Cerebellar cortex (tissue), 1 donor: ENCODE data around the gene MACROD2.

Experiments used
- DNase-seq: peaks from one replicate; pipeline ENCODE4 v3.0.0-alpha.2; 2015; ENCODE audit warnings: low spot score

MACROD2 gene

GRCh38 chr20:15582146-15582760 is 1586.9 kb downstream of the MACROD2 start:
- DNase-seq: no peak

GRCh38 chr20:15584507-15584906 is 1589.2 kb downstream of the MACROD2 start:
- DNase-seq: no peak

DNA sequence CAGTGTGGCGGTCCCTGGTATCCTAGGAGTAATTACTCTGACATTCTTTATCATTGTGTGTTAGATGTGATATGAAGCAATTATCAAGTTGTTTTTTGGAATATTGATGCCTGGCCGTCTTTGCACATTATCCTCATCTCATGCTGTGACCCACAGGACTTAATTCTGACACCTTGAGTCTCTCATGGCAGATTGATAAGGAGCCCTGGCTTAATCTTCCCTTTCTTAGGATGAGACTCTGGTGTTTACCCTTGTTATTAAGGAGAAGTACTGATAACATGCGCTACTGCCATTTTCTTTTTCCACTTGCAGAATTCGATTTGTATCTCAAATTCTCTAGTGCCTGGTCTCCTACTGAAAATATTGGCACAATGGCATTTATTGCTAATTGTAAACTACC is 1597.8 kb downstream of the MACROD2 start:
- no peak for DNase-seq

- no peak for DNase-seq
Measured at GRCh38 chr20:15594158-15594695, 1598.9 kb downstream of the MACROD2 start.

- no peak for DNase-seq
Measured at GRCh38 chr20:15596220-15596890, 1601.0 kb downstream of the MACROD2 start.

DNA sequence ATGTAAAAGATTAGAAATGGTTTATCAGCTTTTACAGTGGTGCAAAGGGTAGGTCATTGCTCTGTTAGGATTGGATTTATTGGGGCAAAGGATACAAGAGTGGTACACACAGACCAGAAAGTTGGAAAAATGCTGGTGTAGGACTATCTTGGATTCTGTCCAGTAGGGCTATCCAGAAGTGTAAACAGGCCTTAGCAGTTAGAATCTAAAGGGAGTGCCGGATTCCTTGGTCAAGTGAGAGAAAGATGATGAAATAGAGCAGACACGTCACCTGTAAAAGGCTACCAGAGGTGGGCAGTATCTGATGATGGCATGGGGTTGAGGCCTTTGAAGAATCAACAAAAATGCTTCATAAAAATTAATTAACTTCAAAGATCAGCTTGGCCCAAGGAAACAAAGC is 1602.0 kb downstream of the MACROD2 start:
- DNase-seq: no peak

DNA sequence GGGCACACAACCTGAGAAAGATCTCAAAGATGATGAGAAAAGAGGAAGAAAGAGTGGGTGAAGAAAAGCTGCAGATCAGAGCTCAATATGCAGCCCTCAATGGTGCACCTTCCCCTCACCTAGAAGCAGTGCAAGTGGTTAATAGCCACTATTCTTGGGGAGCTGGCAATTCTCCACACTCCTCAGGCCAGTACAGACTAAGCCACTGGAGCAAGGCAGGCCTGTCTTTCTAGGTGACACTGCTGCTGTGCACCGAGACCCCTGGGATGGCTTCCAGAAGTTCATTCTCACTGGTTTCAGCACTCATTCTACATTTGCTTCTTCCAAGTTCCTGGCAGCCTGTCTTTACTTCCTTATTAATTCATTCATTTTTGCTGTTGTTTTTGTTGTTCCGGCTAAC is 1604.6 kb downstream of the MACROD2 start:
- no peak for DNase-seq

DNA sequence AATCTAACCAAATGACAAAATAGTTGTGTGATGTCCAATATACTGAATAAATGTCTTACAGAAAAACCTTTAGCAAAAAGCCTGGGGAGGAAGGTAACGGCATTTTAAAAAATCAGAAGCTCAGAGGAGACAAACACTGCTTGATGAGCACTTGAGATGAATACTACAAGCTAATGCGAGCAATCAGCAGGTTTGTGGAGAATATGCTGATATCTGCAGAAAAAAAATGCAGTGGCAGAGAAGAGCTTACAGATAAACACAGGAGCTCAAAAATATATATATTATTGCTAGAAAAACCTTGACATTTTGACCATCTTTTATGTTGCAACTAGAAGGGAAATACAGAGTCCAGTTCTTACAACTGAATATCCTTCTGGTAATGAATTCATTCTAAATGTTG is 1605.2 kb downstream of the MACROD2 start:
- no peak for DNase-seq

- no peak for DNase-seq
Measured at GRCh38 chr20:15603506-15603905, 1608.2 kb downstream of the MACROD2 start.

DNA sequence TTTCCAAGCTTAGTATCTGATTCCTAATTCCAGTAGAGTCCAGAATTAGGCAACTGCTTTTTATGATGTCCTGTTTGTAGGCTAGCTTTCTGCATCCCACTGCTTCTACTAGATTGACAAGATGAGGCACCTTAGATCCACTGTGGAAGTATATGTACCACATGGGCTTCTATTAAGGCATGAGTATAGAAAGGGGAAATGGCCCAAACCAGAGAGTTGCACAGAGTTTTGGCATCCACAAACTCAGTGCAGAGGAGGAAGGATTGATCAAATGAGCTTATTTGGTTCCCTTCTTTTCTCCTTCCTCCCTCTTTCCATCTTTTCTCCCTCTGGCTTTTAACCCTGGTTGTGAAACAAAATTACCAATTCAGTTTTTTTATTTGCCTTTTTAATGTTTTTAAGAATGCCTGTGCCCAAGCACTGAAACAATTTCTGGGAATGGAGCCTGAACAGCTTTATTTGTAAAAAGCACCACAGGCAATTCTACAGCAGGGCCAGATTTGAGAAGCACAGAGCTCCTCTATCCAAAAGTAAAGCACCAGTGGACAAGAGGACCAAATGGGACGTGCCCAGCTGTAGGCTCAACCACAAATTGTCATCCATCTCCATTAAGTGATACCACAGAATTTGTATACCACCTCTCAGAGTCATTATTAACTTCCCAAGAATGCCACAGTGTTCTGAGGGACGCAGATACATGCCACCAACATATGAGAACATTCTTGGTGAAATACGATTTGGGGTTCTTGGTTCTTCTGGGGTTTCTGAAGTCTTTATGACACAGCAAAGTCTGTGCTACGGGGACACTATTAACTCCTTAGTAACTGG is 1608.9 kb downstream of the MACROD2 start:
- DNase-seq: peak; percentile 18

DNA sequence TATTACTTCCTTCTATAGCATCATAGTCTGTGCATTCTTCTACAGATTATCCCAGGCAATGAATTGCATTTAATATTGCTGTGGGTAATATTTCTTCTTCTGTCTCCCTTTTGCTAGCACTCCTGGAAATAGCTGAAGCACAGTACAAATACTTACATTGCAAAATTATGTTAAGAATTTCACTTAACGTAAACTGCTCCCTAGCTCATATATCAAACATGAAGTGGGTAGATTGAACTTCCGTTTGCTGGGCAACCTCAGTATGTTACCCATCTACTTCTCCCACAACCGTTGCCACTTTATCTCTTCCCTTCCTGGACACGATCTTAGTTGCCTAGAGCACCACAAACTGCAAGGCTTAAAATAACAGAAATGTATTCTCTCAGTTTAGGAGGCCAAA is 1614.6 kb downstream of the MACROD2 start:
- DNase-seq: no peak

DNA sequence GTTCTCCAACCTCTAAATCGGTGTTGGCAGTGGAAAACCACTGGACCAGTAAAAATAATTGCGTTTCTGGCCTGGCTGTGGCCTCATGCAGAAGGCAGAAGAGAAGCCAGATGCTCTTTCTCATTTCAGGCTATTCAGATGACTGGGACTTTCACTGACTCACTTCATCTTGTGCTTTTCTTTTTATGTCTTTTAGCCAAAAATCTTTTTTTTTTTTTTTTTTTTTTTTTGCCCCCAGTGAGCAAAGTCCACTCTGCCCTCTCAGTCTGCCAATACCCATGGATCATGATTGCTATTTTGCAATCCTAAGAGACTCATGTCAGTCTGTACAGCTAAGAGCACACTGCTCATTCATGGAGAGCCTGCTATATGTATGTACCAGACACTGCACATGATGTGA is 1615.5 kb downstream of the MACROD2 start:
- DNase-seq: no peak

GRCh38 chr20:15611541-15611940 is 1616.2 kb downstream of the MACROD2 start:
- DNase-seq: no peak

DNA sequence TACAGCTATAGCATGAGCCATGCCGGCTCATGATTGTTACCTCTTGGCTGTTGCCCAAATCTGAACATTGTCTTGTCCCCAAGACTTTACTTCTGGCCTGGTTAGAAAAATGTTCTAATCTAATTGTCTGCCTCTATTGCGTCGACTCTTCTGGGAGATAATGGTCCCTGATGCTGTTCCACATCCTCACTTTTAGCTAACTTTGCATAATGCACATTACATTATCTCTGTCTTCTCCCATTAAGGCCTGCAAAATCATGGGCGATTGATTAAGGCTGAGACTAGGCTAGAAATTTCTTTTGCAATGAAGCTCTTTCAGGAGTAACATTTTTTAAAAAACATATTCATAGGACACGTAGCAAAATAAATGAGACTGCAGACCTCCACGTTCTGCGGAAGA is 1616.9 kb downstream of the MACROD2 start:
- DNase-seq: no peak

- DNase-seq: no peak
Measured at GRCh38 chr20:15612769-15613168, 1617.5 kb downstream of the MACROD2 start.

DNA sequence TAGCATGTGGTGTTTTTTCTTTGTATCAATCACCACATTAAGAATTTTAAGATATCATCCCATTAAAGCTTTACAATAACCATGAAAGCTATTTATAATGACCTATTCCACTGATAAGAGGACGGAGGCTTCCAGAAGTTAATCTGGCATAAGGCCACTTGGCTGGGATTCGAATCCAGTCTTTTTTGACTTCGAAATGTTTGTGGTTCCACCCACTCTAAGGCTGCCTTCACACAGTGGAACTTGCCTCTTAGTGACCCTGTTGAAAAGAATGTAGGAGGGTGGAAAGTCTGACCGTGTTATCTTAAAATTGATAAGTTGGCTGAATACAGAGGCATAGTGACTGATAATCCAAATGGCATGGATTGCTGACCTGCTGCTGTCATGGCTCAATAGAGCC is 1618.2 kb downstream of the MACROD2 start:
- DNase-seq: no peak

DNA sequence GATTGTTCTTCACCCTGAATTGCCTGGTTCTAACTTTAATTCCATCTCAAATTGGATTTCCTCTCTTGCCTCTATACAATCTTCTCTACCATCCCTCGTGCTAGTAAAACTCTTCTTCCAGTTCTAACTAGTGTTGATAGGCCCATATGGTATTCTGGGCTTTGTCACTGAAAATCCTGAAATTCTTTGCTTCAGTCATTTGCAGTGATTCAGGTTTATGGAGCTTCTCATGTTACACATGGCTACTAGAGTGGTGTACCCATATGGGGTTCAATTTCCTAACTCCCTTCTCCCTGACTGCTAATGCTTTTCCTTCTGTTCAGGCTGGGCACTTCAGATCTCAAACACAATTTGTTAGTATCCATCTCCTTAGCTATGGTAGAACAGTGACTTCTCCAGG is 1621.3 kb downstream of the MACROD2 start:
- DNase-seq: no peak

GRCh38 chr20:15618110-15618509 is 1622.8 kb downstream of the MACROD2 start:
- DNase-seq: no peak

DNA sequence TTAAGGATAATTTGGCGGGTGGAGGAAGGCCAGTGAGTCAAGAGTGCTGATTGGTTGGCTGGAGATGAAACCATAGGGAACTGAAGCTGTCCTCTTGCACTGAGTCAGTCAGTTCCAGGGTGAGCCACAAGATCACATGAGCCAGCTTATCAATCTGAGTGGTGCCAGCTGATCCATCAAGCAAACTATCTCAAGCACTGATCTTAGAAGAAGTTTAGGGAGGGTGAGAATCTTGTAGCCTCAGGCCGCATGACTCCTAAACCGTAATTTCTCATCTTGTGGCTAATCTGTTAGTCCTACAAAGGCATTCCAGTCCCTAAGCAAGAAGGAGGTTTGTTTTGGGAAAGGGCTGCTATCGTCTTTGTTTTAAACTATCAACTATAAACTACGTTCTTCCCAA is 1623.6 kb downstream of the MACROD2 start:
- no peak for DNase-seq

DNA sequence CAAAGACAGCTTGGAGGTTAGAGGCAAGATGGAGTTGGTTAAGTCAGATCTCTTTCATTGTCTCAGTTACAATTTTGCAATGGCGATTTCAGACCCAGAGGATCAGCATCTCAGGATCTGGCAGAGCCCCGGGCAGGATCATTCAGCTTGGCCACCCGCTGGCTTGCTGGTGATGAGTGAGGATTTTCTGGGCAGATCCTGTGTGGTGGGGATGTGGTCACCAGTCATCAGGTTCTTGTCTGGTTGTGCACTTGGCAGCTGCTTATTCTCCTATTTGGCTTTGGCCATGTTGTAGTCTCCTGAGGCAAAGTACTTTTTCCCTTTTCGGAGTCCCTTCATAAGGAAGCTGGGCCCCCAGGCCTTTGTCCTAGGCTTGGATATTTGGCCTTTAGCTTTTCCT is 1624.0 kb downstream of the MACROD2 start:
- DNase-seq: no peak

DNA sequence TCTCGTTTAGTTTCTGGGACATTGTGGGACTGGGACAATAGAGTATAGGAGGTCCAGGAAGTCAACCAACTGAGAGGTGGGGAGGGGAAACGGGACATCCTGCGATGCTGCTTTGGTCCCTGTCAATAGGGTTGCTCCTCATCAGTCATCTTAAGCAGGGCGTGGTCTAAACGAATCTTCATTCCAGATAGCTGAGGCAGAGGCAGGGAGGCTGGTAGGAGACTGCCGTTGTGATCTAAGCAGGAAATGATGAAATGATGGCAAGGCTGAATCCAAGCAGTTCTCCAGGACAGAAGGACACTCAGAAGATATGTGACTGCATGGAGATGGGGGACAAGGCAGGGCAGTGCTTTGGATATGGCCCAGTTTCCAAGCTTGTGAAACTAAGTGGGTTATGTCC is 1624.5 kb downstream of the MACROD2 start:
- no peak for DNase-seq

GRCh38 chr20:15622368-15622767 is 1627.1 kb downstream of the MACROD2 start:
- DNase-seq: no peak

- DNase-seq: no peak
Measured at GRCh38 chr20:15623215-15623614, 1627.9 kb downstream of the MACROD2 start.
